Left lung (tissue), 10 donors: ENCODE data around the gene CHST10. TPM values are rescaled to one million over a fixed set of nuclear protein-coding genes. Genes with fewer than 3 reads are reported as not detected.
A peak's percentile ranks its signal among the peaks of the same experiment; 100 is the strongest.

Experiments used
- ATAC-seq: fragments of 200-7000 bp; cut with Tn5 transposase; one replicate; pipeline ENCODE4 v1.9.1; 2020; ENCODE audit warnings: moderate library complexity
- DNase-seq, 4 donors: peaks; one replicate each; pipeline ENCODE4 v3.0.0-alpha.2; 2013 to 2020
- H3K27ac ChIP-seq, 2 donors: fragments of 200-600 bp; sonication (generic) in 1 of 2; one replicate each; pipeline versions ENCODE4 v1.5.0 to v1.8.0; 2020 to 2021
- H3K27me3 ChIP-seq, 2 donors: fragments of 200-600 bp; sonication (generic) in 1 of 2; one replicate each; pipeline versions ENCODE4 v1.5.0 to v1.8.0; 2020 to 2021
- H3K36me3 ChIP-seq, 2 donors: fragments of 200-600 bp; sonication (generic) in 1 of 2; one replicate each; pipeline versions ENCODE4 v1.5.0 to v1.8.0; 2020 to 2021
- H3K4me1 ChIP-seq, 2 donors: fragments of 200-600 bp; one replicate each; pipeline ENCODE4 v1.8.0; 2021
- H3K4me3 ChIP-seq, 2 donors: fragments of 200-600 bp; sonication (generic) in 1 of 2; one replicate each; pipeline versions ENCODE4 v1.5.0 to v1.8.0; 2020 to 2021; ENCODE audit warnings: mild to moderate bottlenecking in 1 of 2
- H3K9me3 ChIP-seq, 2 donors: fragments of 200-600 bp; sonication (generic) in 1 of 2; one replicate each; pipeline versions ENCODE4 v1.5.0 to v1.8.0; 2020 to 2021
- CTCF ChIP-seq, 2 donors: fragments of 200-600 bp; sonication (generic) in 1 of 2; IDR thresholded peaks; one replicate each; pipeline versions ENCODE4 v1.5.0 to v1.8.0; 2021; ENCODE audit warnings: antibody characterized with exemption in 2 of 2
- intact Hi-C, 2 donors: fragments of 100-400 bp; cut with DNase I; formaldehyde crosslinking; loops; one replicate each; pipeline versions ENCODE4 v1.11.2 to v1.14.2; 2022
- polyA plus RNA-seq, 6 donors: library from polyadenylated mRNA; unstranded; fragments of 120-200 nt; gene quantifications; one replicate each; pipeline ENCODE4 v1.2.1, GENCODE V29; 2013; ENCODE audit not compliant: insufficient read length in 6 of 6
- total RNA-seq, 2 donors: library from RNA; stranded (reverse); fragmentation: NEBNext Ultra II Directional; extraction: Animal tissue kit (Norgen Biotek cat#: 25700); gene quantifications; one replicate each; pipeline ENCODE4 v1.2.1, GENCODE V29; 2021
- donor health status: DM: no; HTN: yes; CAD: no.
- donor health status: DM: no; HTN: no; CAD: no.

The CHST10 gene
- total and polyA plus RNA-seq, 8 donors = 7.3 to 32.1 (median 28.7) TPM

- H3K27me3 ChIP-seq = no peaks in the 10 kb centered on the region
- intact Hi-C loops = no loop called here
- no peak overlapping the region for H3K4me3 ChIP-seq
Measured at GRCh38 chr2:100427627-100428258, 10.3 kb upstream of the CHST10 start.

GRCh38 chr2:100427111-100427510 lies 9.6 kb upstream of the CHST10 start:
- ATAC-seq (no peak), DNase-seq (no peak)
- Histone ChIP-seq H3K4me1 (peaks cover 0 to 8% of the 10 kb centered on the region in 2 donors), H3K36me3 (no peaks in the 10 kb centered on the region), H3K4me3 (no peak overlapping the region), H3K27me3 (no peaks in the 10 kb centered on the region), H3K9me3 (peaks cover 0 to 3% of the 10 kb centered on the region in 2 donors), H3K27ac (no peak overlapping the region)
- intact Hi-C loops = no loop called here
- TF ChIP-seq CTCF (IDR thresholded peaks at IDR 0.05) = no peak

More at GRCh38 chr2:100427627-100428258, 10.3 kb upstream of the CHST10 start:
- Histone ChIP-seq H3K9me3 (peaks cover 0 to 3% of the 10 kb centered on the region in 2 donors), H3K36me3 (no peaks in the 10 kb centered on the region), H3K4me1 (peaks cover 0 to 8% of the 10 kb centered on the region in 2 donors), H3K27ac (no peak overlapping the region)
- ATAC-seq (peak; percentile 90), DNase-seq (peak in 2 of 4 donors; percentile 46 to 59)
- TF ChIP-seq CTCF (IDR thresholded peaks at IDR 0.05) = peak; percentile 22 to 32

GRCh38 chr2:100426384-100426720 lies 8.9 kb upstream of the CHST10 start:
- Histone ChIP-seq H3K27ac (no peak overlapping the region), H3K27me3 (no peaks in the 10 kb centered on the region)

GRCh38 chr2:100425573-100426383 lies 8.3 kb upstream of the CHST10 start:
- Histone ChIP-seq H3K9me3 (peaks cover 0 to 3% of the 10 kb centered on the region in 2 donors), H3K4me1 (peaks cover 0 to 8% of the 10 kb centered on the region in 2 donors), H3K4me3 (no peak overlapping the region), H3K36me3 (no peaks in the 10 kb centered on the region), H3K27me3 (no peaks in the 10 kb centered on the region), H3K27ac (no peak overlapping the region)
- ATAC-seq (no peak), DNase-seq (no peak)
- no peak for TF ChIP-seq CTCF (IDR thresholded peaks at IDR 0.05)
- intact Hi-C loops = no loop called here

More at GRCh38 chr2:100426384-100426720, 8.9 kb upstream of the CHST10 start:
- peaks cover 0 to 3% of the 10 kb centered on the region in 2 donors for H3K9me3 ChIP-seq
- ATAC-seq (no peak), DNase-seq (no peak)
- H3K4me3 ChIP-seq = no peak overlapping the region
- intact Hi-C loops = no loop called here
- no peaks in the 10 kb centered on the region for H3K36me3 ChIP-seq
- H3K4me1 ChIP-seq = peaks cover 0 to 8% of the 10 kb centered on the region in 2 donors
- no peak for TF ChIP-seq CTCF (IDR thresholded peaks at IDR 0.05)

GRCh38 chr2:100425107-100425506 lies 7.6 kb upstream of the CHST10 start:
- Histone ChIP-seq H3K36me3 (no peaks in the 10 kb centered on the region), H3K4me1 (peaks cover 0 to 8% of the 10 kb centered on the region in 2 donors), H3K27me3 (no peaks in the 10 kb centered on the region), H3K27ac (no peak overlapping the region), H3K9me3 (no peaks in the 10 kb centered on the region), H3K4me3 (no peak overlapping the region)
- ATAC-seq = no peak
- TF ChIP-seq CTCF (IDR thresholded peaks at IDR 0.05) = no peak
- no peak for DNase-seq
- intact Hi-C loops = no loop called here
